Thyroid gland (tissue), 4 donors: Measurements from ENCODE around the gene TXLNB. TPM values are rescaled to one million over a fixed set of nuclear protein-coding genes. Genes with fewer than 3 reads are reported as not detected.
"Not testable (repeated sequence)": the region's sequence is repeated elsewhere in the genome, so short reads cannot be mapped to it uniquely, and the experiment has no call there.

ENCODE experiments used
- DNase-seq, 2 donors: peaks; one replicate each; pipeline ENCODE4 v3.0.0-alpha.2; 2019
- H3K27ac ChIP-seq, 3 donors: fragments of 200-600 bp; sonication (generic); 1 replicate in 2 of 3; 2 replicates in 1 of 3; pipeline ENCODE4 v1.5.1; 2016 to 2019; ENCODE audit warnings: mild to moderate bottlenecking in 1 of 3, moderate library complexity in 1 of 3
- H3K27me3 ChIP-seq: fragments of 200-600 bp; sonication (generic); one replicate; pipeline ENCODE4 v1.5.1; 2019
- H3K36me3 ChIP-seq, 2 donors: fragments of 200-600 bp; sonication (generic); one replicate each; pipeline ENCODE4 v1.5.1; 2016 to 2019
- H3K4me1 ChIP-seq, 2 donors: fragments of 200-600 bp; sonication (generic); one replicate each; pipeline ENCODE4 v1.5.1; 2017 to 2019
- H3K4me3 ChIP-seq, 3 donors: fragments of 200-600 bp; sonication (generic); replicated peaks in 1 of 3; 1 replicate in 2 of 3; 2 replicates in 1 of 3; pipeline ENCODE4 v1.5.1; 2016; ENCODE audit warnings: mild to moderate bottlenecking in 1 of 3
- H3K9me3 ChIP-seq: fragments of 200-600 bp; sonication (generic); one replicate; pipeline ENCODE4 v1.5.1; 2017
- POLR2A ChIP-seq, 2 donors: fragments of 450-650 bp; IDR thresholded peaks; one replicate each; pipeline ENCODE4 v1.6.1; 2017; ENCODE audit warnings: antibody characterized with exemption in 2 of 2, mild to moderate bottlenecking in 2 of 2, moderate library complexity in 1 of 2
- WGBS, 2 donors: methylation state at CpG; one replicate each; pipeline ENCODE4 v1.1.5; 2017; 5-methylcytosine and 5-hydroxymethylcytosine counted together
- intact Hi-C: fragments of 100-400 bp; cut with DNase I; formaldehyde crosslinking; loops from one replicate; pipeline ENCODE4 v1.15.1; 2023
- total RNA-seq, 4 donors: library from RNA; depleted of rRNA; stranded (reverse); fragments of >200 nt; gene quantifications; one replicate each; pipeline ENCODE4 v1.2.3, GENCODE V29; 2016
- TF ChIP-seq, protein P1 (sequence below), 6 experiments: fragments of 200-600 bp in 3 of 6; fragments of 450-650 bp in 3 of 6; sonication (generic) in 3 of 6; IDR thresholded peaks; one replicate each; pipeline ENCODE4 v1.5.1; 2016 to 2019; ENCODE audit warnings: antibody characterized with exemption in 6 of 6, mild to moderate bottlenecking in 2 of 6, inconsistent platforms in 1 of 6, moderate library complexity in 1 of 6

Gene TXLNB
- total RNA-seq, 4 donors from 2014 or later: 0.17 to 1.3 (median 0.32) TPM

DNA sequence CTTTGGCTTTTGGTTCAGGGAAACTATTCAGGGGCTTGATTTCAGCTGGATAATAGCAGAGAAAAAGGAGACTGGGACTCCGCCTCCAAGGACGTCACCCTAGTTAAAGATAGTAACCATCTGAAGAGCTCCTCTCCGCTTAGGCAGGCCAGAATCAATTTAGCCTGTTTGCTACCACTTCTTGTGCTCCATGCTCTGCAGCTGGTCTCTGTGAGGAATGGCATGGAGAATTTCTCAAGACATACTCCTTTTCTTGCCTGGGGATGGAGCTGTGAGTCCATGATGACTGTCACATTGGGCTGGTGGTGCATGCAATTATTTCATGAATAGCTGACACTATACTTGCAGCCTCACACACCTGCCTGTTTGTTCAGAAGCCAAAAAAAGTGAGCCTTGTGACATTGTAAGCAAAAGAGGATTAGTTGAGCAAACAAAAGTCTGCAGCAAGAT is 61.4 kb downstream of the TXLNB start:
- no peak for TF ChIP-seq POLR2A (IDR thresholded peaks at IDR 0.05)
- TF ChIP-seq, protein P1, sequence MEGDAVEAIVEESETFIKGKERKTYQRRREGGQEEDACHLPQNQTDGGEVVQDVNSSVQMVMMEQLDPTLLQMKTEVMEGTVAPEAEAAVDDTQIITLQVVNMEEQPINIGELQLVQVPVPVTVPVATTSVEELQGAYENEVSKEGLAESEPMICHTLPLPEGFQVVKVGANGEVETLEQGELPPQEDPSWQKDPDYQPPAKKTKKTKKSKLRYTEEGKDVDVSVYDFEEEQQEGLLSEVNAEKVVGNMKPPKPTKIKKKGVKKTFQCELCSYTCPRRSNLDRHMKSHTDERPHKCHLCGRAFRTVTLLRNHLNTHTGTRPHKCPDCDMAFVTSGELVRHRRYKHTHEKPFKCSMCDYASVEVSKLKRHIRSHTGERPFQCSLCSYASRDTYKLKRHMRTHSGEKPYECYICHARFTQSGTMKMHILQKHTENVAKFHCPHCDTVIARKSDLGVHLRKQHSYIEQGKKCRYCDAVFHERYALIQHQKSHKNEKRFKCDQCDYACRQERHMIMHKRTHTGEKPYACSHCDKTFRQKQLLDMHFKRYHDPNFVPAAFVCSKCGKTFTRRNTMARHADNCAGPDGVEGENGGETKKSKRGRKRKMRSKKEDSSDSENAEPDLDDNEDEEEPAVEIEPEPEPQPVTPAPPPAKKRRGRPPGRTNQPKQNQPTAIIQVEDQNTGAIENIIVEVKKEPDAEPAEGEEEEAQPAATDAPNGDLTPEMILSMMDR (IDR thresholded peaks at IDR 0.05): no peak

DNA sequence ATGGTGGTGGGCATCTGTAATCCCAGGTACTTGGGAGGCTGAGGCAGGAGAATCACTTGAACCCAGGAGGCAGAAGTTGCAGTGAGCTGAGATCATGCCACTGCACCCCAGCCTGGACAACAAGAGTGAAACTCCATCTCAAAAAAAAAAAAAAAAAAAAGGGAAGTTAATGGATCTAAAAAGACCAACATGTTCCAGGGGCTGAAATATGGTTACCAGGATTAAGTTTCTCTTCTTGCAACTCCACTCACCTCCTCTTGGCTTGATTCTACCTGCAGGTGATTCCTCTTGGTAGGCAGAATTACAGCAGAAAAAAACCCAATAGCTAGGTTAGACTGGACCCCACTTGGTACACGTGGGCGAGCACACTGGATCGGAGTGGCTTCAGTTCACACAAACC is 63.4 kb downstream of the TXLNB start:
- DNase-seq, intact Hi-C loops, H3K4me1 ChIP-seq, H3K27me3 ChIP-seq, H3K27ac ChIP-seq, H3K36me3 ChIP-seq, H3K9me3 ChIP-seq, H3K4me3 ChIP-seq: not testable (repeated sequence)
- 94 to 99% methylated on average over 3 of the region's 3 CpGs for WGBS, 2 donors

More for the DNA sequence above, 61.4 kb downstream of the TXLNB start:
- no peak for DNase-seq
- H3K36me3 ChIP-seq: no peaks in the 10 kb centered on the region
- intact Hi-C loops: loop anchor here (10.0 kb wide), 1 partner anchor 134 kb away; no protein-coding TSS in a partner anchor
- 61 to 68% methylated on average over 3 of the region's 3 CpGs for WGBS, 2 donors
- no peaks in the 10 kb centered on the region for H3K9me3 ChIP-seq
- no peaks in the 10 kb centered on the region for H3K4me1 ChIP-seq
- no peaks in the 10 kb centered on the region for H3K27me3 ChIP-seq
- H3K4me3 ChIP-seq: no peak overlapping the region
- no peak overlapping the region for H3K27ac ChIP-seq

DNA sequence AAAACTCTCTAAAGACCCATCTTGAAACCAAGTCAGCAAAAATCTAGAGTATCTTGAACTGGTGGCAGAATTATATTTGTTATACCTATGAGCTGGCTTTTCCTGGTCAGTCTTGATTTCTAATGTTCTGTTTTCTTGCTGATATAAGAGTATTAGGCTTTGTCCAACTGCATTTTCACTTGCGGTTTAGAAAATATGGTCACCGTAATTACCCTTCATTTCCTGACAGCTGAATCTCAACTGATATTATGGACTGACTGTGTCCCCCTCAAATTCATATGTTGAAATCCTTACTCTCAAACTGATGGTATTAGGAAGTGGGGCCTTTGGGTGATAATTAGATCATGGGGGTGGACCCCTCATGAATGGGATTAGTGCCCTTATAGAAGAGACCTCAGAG is 72.1 kb downstream of the TXLNB start:
- Histone ChIP-seq H3K9me3 (no peaks in the 10 kb centered on the region), H3K4me3 (no peak overlapping the region), H3K36me3 (no peaks in the 10 kb centered on the region), H3K4me1 (no peaks in the 10 kb centered on the region), H3K27me3 (no peaks in the 10 kb centered on the region), H3K27ac (no peak overlapping the region)
- DNase-seq: no peak
- TF ChIP-seq, protein P1 (IDR thresholded peaks at IDR 0.05): no peak
- no peak for TF ChIP-seq POLR2A (IDR thresholded peaks at IDR 0.05)
- 98% methylated on average over 2 of the region's 2 CpGs for WGBS, 2 donors
- intact Hi-C loops: no loop called here

DNA sequence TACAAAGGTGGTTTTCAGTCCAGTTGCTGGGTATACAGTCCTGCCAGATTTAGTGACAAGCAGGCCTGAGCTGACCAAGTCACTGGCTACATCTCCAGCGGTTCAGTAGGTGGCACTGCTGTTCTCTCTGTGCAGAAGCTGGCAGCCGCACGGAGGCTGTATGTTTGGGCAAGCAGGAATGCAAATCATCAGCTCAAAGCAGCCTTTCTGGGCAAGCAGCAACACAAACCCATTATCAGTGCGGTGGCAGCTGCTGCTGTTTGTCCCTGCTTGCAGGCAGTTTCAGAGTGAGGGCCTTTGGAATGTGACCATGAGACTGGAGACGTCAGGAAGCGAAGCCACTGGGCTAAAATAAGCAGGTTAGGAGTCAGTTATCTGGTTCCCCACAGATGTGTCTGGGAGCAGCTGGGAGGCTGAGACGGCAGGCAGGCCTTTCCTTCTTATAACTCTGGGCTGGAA is 72.5 kb downstream of the TXLNB start:
- no peak overlapping the region for H3K27ac ChIP-seq
- no peak overlapping the region for H3K4me3 ChIP-seq
- H3K4me1 ChIP-seq: no peaks in the 10 kb centered on the region
- intact Hi-C loops: no loop called here
- DNase-seq: peak; percentile 76 to 84
- H3K9me3 ChIP-seq: no peaks in the 10 kb centered on the region
- H3K36me3 ChIP-seq: no peaks in the 10 kb centered on the region
- WGBS, 2 donors: 10 to 14% methylated on average over 5 to 7 of the region's 7 CpGs
- no peaks in the 10 kb centered on the region for H3K27me3 ChIP-seq
- TF ChIP-seq, protein P1 (IDR thresholded peaks at IDR 0.05): peak; percentile 40 to 82 (median 74)
- TF ChIP-seq POLR2A (IDR thresholded peaks at IDR 0.05): no peak

DNA sequence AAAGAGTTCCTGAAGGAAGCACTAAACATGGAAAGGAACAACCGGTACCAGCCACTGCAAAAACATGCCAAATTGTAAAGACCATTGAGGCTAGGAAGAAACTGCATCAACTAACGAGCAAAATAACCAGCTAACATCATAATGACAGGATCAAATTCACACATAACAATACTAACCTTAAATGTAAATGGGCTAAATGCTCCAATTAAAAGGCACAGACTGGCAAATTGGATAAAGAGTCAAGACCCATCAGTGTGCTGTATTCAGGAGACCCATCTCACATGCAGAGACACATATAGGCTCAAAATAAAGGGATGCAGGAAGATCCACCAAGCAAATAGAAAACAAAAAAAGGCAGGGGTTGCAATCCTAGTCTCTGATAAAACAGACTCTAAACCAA is 79.3 kb downstream of the TXLNB start:
- H3K27me3 ChIP-seq, DNase-seq, intact Hi-C loops, H3K4me3 ChIP-seq, H3K27ac ChIP-seq, H3K4me1 ChIP-seq, H3K36me3 ChIP-seq, H3K9me3 ChIP-seq: not testable (repeated sequence)
- WGBS, 2 donors: 100% methylated on average over 1 to 2 of the region's 2 CpGs

DNA sequence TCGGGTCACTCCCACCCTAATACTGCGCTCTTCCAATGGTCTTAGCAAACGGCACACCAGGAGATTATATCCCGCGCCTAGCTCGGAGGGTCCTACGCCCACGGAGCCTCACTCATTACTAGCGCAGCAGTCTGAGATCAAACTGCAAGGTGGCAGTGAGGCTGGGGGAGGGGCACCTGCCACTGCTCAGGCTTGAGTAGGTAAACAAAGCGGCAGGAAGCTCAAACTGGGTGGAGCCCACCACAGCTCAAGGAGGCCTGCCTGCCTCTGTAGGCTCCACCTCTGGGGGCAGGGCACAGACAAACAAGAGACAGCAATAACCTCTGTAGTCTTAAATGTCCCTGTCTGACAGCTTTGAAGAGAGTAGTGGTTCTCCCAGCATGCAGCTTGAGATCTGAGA is 81.0 kb downstream of the TXLNB start:
- 83 to 89% methylated on average over 10 of the region's 10 CpGs for WGBS, 2 donors
- H3K4me1 ChIP-seq, DNase-seq, H3K9me3 ChIP-seq, H3K4me3 ChIP-seq, intact Hi-C loops, H3K36me3 ChIP-seq, H3K27ac ChIP-seq, H3K27me3 ChIP-seq: not testable (repeated sequence)

DNA sequence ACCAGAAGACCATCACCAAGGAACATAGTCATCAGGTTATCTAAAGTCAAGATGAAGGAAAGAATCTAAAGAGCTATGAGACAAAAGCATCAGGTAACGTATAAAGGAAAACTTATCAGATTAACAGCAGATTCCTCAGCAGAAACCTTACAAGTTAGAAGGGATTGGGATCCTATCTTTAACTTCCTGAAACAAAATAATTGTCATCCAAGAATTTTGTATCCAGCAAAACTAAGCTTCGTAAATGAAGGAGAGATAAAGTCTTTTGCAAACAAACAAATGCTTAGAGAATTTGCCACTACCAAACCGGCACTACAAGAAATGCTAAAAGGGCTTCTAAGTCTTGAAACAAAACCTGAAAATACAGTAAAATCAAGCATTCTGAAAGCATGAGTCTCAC is 86.0 kb downstream of the TXLNB start:
- Histone ChIP-seq H3K4me3 (no peak overlapping the region), H3K4me1 (no peaks in the 10 kb centered on the region), H3K27me3 (no peaks in the 10 kb centered on the region), H3K27ac (no peak overlapping the region), H3K36me3 (no peaks in the 10 kb centered on the region), H3K9me3 (no peaks in the 10 kb centered on the region)
- DNase-seq: no peak
- TF ChIP-seq, protein P1 (IDR thresholded peaks at IDR 0.05): no peak
- TF ChIP-seq POLR2A (IDR thresholded peaks at IDR 0.05): no peak
- WGBS, 2 donors: 92 to 93% methylated on average over 3 of the region's 3 CpGs
- intact Hi-C loops: no loop called here
